RKO (cell line): ENCODE data around the gene TLK1.

Experiments used
- DNase-seq: peaks from one replicate; pipeline ENCODE4 v3.0.0-alpha.2; 2016; ENCODE audit warnings: low spot score

TLK1 gene

GRCh38 chr2:170965446-170966225 lies 195.1 kb downstream of the TLK1 start:
- no peak for DNase-seq

GRCh38 chr2:170963386-170963785 lies 197.3 kb downstream of the TLK1 start:
- DNase-seq, result no peak

- DNase-seq, result no peak
Observed at GRCh38 chr2:170953941-170954340, 206.8 kb downstream of the TLK1 start.

GRCh38 chr2:170950221-170950761 lies 210.4 kb downstream of the TLK1 start:
- no peak for DNase-seq

- no peak for DNase-seq
Observed at GRCh38 chr2:170949415-170949814, 211.3 kb downstream of the TLK1 start.

- DNase-seq, result no peak
Observed at GRCh38 chr2:170944545-170944944, 216.1 kb downstream of the TLK1 start.

- no peak for DNase-seq
Observed at GRCh38 chr2:170943596-170943995, 217.1 kb downstream of the TLK1 start.

GRCh38 chr2:170943041-170943440 lies 217.7 kb downstream of the TLK1 start:
- no peak for DNase-seq

- DNase-seq, result no peak
Observed at GRCh38 chr2:170942615-170943014, 218.1 kb downstream of the TLK1 start.
